H1 (cell line): Measurements from ENCODE around the gene DOCK8. TPM values are rescaled to one million over a fixed set of nuclear protein-coding genes. Genes with fewer than 3 reads are reported as not detected.

Experiments used
- BACH1 ChIP-seq: IDR thresholded peaks from 2 replicates; pipeline ENCODE4 v1.6.1; 2012; ENCODE audit warnings: low read length, improper control_type of control experiment
- CEBPB ChIP-seq: IDR thresholded peaks from 2 replicates; pipeline ENCODE4 v1.6.1; 2012; ENCODE audit warnings: low read depth, low read length
- CHD2 ChIP-seq: IDR thresholded peaks from 2 replicates; pipeline ENCODE4 v1.6.1; 2012; ENCODE audit warnings: low read length, improper control_type of control experiment
- EZH2 ChIP-seq: fragments of 200-600 bp; sonication (generic); IDR thresholded peaks from 2 replicates; pipeline ENCODE4 v1.7.1; 2012; ENCODE audit warnings: low read depth, mild to moderate bottlenecking, moderate library complexity, low read length, inconsistent platforms; ENCODE audit not compliant: severe bottlenecking
- GABPA ChIP-seq: IDR thresholded peaks from 2 replicates; pipeline ENCODE4 v1.6.1; 2011; ENCODE audit warnings: mild to moderate bottlenecking, low read length, moderate library complexity, borderline replicate concordance; ENCODE audit not compliant: insufficient read depth
- JUND ChIP-seq: IDR thresholded peaks from 2 replicates; pipeline ENCODE4 v1.6.1; 2011; ENCODE audit warnings: mild to moderate bottlenecking, improper control_type of control experiment, low read length
- PHF8 ChIP-seq: fragments of 200-600 bp; sonication (generic); conservative IDR thresholded peaks from 2 replicates; pipeline ENCODE4 v1.7.1; 2012; ENCODE audit warnings: low read depth, mild to moderate bottlenecking, inconsistent platforms, low read length, moderate library complexity
- SIX5 ChIP-seq: IDR thresholded peaks from 2 replicates; pipeline ENCODE4 v1.6.1; 2011; ENCODE audit warnings: mild to moderate bottlenecking, low read depth, low read length
- TEAD4 ChIP-seq: IDR thresholded peaks from 2 replicates; pipeline ENCODE4 v1.6.1; 2012; ENCODE audit warnings: low read depth, low read length, inconsistent platforms, mixed read lengths
- polyA plus RNA-seq, 7 experiments: library from polyadenylated mRNA; depleted of rRNA in 3 of 7; stranded (reverse) in 5 of 7; unstranded in 2 of 7; fragments of >200 nt in 5 of 7; fragments of 200-250 nt in 2 of 7; gene quantifications; 1 replicate in 5 of 7; 2 replicates in 1 of 7; 4 replicates in 1 of 7; pipeline versions ENCODE4 v1.2.1 to v1.2.3, GENCODE V29; 2011 to 2013; ENCODE audit warnings: missing spikeins in 2 of 7, mixed read lengths in 2 of 7
- total RNA-seq: library from RNA; stranded (reverse); fragmentation: NEBNext Ultra II Directional; extraction: Animal tissue kit (Norgen Biotek cat#: 25700); gene quantifications from 2 replicates; pipeline ENCODE4 v1.2.1, GENCODE V29; 2021
- TF ChIP-seq, protein P1 (sequence below): fragments of 300-600 bp; sonication (generic); IDR thresholded peaks from 2 replicates; pipeline ENCODE4 v1.7.1; 2012; ENCODE audit warnings: low read length, moderate library complexity, mild to moderate bottlenecking, inconsistent platforms; ENCODE audit not compliant: insufficient replicate concordance
- TF ChIP-seq, protein P2 (sequence below): IDR thresholded peaks from 2 replicates; pipeline ENCODE4 v1.6.1; 2011; ENCODE audit warnings: low read depth, mild to moderate bottlenecking, low read length; ENCODE audit not compliant: insufficient read depth

Gene DOCK8
- total and polyA plus RNA-seq, 2 of the 8 experiments (the other 6 are each of a cell fraction or from before 2014, with no cell fraction given), result 0.57 to 2.0 TPM

DNA sequence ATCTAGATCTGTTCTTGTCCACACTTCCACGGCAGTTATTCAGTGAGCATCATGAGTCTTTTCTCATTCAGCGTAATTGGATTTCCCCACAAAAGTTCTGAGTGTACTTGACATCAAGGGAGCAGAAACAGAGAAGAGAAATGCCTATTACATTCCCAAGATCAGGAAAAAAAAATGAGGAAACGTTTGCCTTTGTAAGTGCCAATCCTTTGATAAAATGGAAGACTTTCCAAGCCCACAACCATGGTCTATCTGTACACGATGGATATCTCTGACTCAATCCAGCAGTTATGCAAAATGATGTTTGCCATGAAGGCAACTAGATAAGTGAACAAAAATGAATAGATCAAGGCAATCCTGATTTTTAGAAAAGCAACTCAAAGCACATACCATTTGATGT is 235.9 kb downstream of the DOCK8 start (continued):
- TF ChIP-seq, protein P1, sequence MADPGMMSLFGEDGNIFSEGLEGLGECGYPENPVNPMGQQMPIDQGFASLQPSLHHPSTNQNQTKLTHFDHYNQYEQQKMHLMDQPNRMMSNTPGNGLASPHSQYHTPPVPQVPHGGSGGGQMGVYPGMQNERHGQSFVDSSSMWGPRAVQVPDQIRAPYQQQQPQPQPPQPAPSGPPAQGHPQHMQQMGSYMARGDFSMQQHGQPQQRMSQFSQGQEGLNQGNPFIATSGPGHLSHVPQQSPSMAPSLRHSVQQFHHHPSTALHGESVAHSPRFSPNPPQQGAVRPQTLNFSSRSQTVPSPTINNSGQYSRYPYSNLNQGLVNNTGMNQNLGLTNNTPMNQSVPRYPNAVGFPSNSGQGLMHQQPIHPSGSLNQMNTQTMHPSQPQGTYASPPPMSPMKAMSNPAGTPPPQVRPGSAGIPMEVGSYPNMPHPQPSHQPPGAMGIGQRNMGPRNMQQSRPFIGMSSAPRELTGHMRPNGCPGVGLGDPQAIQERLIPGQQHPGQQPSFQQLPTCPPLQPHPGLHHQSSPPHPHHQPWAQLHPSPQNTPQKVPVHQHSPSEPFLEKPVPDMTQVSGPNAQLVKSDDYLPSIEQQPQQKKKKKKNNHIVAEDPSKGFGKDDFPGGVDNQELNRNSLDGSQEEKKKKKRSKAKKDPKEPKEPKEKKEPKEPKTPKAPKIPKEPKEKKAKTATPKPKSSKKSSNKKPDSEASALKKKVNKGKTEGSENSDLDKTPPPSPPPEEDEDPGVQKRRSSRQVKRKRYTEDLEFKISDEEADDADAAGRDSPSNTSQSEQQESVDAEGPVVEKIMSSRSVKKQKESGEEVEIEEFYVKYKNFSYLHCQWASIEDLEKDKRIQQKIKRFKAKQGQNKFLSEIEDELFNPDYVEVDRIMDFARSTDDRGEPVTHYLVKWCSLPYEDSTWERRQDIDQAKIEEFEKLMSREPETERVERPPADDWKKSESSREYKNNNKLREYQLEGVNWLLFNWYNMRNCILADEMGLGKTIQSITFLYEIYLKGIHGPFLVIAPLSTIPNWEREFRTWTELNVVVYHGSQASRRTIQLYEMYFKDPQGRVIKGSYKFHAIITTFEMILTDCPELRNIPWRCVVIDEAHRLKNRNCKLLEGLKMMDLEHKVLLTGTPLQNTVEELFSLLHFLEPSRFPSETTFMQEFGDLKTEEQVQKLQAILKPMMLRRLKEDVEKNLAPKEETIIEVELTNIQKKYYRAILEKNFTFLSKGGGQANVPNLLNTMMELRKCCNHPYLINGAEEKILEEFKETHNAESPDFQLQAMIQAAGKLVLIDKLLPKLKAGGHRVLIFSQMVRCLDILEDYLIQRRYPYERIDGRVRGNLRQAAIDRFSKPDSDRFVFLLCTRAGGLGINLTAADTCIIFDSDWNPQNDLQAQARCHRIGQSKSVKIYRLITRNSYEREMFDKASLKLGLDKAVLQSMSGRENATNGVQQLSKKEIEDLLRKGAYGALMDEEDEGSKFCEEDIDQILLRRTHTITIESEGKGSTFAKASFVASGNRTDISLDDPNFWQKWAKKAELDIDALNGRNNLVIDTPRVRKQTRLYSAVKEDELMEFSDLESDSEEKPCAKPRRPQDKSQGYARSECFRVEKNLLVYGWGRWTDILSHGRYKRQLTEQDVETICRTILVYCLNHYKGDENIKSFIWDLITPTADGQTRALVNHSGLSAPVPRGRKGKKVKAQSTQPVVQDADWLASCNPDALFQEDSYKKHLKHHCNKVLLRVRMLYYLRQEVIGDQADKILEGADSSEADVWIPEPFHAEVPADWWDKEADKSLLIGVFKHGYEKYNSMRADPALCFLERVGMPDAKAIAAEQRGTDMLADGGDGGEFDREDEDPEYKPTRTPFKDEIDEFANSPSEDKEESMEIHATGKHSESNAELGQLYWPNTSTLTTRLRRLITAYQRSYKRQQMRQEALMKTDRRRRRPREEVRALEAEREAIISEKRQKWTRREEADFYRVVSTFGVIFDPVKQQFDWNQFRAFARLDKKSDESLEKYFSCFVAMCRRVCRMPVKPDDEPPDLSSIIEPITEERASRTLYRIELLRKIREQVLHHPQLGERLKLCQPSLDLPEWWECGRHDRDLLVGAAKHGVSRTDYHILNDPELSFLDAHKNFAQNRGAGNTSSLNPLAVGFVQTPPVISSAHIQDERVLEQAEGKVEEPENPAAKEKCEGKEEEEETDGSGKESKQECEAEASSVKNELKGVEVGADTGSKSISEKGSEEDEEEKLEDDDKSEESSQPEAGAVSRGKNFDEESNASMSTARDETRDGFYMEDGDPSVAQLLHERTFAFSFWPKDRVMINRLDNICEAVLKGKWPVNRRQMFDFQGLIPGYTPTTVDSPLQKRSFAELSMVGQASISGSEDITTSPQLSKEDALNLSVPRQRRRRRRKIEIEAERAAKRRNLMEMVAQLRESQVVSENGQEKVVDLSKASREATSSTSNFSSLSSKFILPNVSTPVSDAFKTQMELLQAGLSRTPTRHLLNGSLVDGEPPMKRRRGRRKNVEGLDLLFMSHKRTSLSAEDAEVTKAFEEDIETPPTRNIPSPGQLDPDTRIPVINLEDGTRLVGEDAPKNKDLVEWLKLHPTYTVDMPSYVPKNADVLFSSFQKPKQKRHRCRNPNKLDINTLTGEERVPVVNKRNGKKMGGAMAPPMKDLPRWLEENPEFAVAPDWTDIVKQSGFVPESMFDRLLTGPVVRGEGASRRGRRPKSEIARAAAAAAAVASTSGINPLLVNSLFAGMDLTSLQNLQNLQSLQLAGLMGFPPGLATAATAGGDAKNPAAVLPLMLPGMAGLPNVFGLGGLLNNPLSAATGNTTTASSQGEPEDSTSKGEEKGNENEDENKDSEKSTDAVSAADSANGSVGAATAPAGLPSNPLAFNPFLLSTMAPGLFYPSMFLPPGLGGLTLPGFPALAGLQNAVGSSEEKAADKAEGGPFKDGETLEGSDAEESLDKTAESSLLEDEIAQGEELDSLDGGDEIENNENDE, result no peak
- TF ChIP-seq CEBPB (no peak), CHD2 (no peak), SIX5 (no peak), PHF8 (no peak), EZH2 (no peak), BACH1 (no peak), TEAD4 (no peak), GABPA (no peak), JUND (no peak)
- TF ChIP-seq, protein P2, sequence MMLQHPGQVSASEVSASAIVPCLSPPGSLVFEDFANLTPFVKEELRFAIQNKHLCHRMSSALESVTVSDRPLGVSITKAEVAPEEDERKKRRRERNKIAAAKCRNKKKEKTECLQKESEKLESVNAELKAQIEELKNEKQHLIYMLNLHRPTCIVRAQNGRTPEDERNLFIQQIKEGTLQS, result no peak
